Jurkat, Clone E6-1 (cell line): Measurements from ENCODE around the gene UPF1.
"Not testable (repeated sequence)": the region's sequence is repeated elsewhere in the genome, so short reads cannot be mapped to it uniquely, and the experiment has no call there.

Experiments
- DNase-seq: peaks from one replicate; pipeline ENCODE4 v3.0.0-alpha.2; 2011; ENCODE audit warnings: low read depth, low spot score
- H3K4me3 ChIP-seq: 2 replicates; pipeline ENCODE4 v1.5.1; 2011; ENCODE audit warnings: mild to moderate bottlenecking, low read length, control low read depth, moderate library complexity

Gene UPF1

DNA sequence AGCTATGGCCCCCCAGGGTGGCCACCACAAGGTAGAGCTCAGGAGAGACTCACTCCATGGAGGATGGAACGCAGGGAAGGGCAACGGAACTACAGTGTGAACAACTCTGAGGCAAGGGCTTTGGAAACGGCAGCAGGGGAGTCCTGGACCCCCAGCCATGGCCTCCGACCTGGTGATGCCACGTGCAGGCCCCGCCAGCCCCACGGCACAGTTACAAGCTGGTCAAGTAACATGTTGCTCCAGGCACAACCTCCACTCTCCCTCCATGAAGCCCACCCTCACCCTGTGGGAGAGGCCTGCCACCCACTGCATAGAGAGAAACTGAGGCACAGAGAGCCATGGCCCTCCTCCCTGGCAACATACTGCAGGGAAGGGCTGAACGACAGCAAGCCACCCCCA, 73.3 kb downstream of the UPF1 start:
- no peak overlapping the region for H3K4me3 ChIP-seq

DNA sequence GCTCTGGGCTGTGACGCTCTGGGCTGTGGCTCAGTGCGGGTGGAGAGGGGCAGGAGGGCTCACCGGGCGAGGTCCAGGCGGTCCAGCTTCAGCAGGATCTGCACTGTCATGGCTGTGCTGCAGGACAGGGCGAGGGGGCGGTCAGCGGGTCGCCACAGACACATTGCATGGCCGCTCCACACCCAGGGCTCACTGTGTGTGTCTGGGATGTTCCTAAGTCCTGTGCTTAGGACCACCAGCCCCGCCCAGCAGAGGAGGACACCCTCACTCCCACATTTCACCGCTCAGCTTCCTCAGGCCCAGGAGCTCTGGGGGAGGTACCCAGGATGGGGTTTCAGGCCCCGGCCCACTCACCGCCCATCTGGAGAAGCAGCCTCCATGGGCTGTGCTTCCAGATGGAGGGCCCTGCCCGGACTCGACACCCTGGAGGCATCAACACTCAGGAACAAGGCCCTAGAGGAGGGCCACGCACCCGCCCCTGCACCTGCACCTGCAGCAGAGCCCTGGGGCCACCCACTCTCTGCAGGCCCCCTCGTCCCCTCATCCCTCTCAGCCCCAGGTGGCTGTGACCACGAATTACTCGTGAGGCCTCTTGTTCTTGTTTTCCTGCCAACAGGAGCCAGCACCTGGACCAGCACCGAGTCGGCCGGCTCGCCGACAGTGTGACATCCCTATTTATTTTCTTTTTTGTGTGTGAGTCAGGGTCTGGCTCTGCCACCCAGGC, 73.9 kb downstream of the UPF1 start:
- no peak overlapping the region for H3K4me3 ChIP-seq
- DNase-seq: no peak

More for the DNA sequence above, 73.3 kb downstream of the UPF1 start:
- DNase-seq: no peak

- H3K4me3 ChIP-seq: no peak overlapping the region
- no peak for DNase-seq
Measured at GRCh38 chr19:18906605-18907519, 75.1 kb downstream of the UPF1 start.

DNA sequence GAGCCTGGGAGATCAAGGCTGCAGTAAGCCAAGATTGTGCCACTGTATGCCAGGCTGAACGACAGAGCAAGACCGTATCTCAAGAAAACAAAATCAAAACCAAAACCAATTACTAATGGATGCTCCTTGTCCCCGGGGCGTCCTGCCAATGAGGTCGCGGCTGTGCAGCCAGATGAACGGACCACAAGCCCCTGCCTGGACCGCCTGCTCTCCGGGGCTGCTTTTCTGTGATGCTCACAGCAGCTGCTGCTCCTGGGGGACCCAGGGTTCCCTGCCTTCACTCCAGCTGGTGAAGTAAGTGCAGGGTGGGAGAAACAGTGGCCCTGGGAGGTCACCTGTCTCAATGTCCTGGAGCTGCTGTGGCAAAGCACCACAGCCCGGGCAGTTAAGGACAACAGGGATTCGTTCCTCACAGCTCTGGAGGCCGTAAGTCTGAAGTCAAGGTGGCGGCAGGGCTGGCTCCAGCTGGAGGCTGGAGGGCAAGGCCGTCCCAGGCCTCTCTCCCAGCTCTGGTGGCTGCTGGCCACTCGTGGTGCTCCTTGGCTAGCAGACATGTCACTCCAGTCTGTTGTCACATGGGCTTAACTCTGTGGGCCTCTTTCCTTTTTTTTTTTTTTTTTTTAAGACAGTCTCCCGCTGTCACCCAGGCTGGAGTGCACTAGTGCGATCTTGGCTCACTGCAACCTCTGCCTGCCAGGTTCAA, 77.3 kb downstream of the UPF1 start:
- H3K4me3 ChIP-seq: no peak overlapping the region
- no peak for DNase-seq

GRCh38 chr19:18910010-18910409, 78.3 kb downstream of the UPF1 start:
- no peak for DNase-seq
- H3K4me3 ChIP-seq: no peak overlapping the region

DNA sequence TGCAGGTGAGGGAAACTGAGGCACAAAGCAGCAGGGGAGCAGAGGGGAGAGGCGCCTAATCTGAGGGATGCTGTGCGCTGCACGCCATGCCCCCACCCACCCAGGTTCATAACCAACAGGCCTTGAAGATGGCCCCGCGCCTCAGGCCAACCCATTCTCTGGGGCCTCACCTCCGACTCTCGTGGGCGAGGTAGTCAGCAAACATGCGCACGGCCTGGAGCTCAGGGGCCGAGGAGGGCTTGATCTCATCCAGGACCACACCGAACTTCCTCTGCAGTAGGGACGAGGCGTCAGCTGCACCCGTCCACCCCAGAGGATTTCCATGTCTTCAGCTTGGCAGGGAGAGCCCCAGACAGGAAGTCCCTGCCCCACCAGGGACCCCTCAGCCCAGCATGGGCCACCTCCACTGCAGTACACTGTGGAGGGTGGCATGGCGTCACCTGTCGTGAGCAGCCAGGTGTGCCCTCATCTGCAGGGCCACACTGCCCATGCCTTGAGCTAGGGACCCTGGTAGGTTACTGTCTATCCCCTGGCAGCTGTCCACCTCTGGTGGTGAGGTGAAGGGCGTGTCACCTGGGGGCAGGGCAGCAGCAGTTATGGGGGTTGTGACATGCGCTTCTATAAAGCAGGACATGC, 79.2 kb downstream of the UPF1 start:
- DNase-seq: no peak
- no peak overlapping the region for H3K4me3 ChIP-seq

DNA sequence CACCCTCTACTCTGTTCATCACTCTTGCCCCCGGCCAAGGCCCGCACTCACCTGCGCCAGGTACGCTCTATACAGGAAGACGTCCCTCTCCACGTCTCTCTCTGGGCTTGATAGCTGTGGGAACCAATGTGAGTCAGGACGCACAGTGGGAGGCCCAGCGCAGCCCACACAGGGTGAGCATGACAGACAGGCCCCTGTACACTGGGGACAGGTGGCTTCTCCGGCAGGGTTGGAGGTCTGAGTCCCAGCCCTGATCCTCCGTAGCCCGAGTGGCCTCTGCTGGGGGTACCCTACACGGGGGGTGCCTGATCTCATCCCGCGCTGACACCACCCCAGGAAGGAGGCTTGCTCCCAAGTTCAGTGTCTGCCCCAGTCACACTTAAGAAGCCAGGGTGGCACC, 81.2 kb downstream of the UPF1 start:
- DNase-seq: no peak
- H3K4me3 ChIP-seq: no peak overlapping the region

DNA sequence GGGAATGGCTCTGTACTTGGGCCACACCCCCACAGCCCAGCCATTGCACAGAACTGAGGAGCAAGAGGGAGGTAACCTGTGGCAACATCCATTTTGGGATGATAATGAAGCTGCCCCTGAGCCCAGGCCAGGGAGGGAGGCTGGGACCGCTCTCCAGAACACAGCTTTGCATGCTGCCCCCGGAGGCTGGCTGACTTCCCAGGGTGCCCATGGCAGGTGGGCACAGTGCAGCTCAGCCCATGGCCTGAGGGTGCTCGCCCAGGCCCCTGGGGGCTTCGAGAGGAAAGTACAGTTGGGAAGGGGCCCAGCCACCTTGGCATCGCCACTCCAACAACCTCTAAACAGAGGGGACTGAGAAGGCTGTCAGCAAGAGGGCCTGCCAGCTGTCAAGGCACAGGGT, 81.7 kb downstream of the UPF1 start:
- H3K4me3 ChIP-seq: no peak overlapping the region
- DNase-seq: no peak

DNA sequence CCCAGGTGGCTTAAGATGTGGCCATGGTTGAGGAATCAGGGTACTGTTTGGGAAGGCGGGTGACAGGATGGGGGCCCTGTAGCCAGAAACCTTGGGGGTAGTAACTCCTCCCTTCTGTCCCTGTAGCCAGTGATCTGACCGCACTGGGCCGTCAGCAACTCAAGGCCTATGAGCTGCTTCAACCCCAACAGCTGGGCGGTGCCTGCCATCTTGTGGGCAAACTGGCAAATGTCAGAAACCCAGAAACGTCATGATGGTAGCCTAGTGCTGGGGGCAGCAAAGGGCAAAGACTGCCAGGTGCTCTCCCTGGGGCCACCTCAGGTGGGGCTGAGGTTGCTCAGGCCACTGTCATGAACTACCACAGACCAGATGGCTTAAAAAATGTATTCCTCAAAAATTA, 83.9 kb downstream of the UPF1 start:
- H3K4me3 ChIP-seq: no peak overlapping the region
- peak; percentile 45 for DNase-seq

GRCh38 chr19:18917593-18917992, 85.8 kb downstream of the UPF1 start:
- peak overlapping the region; percentile 100; the same call in 1 of the 2 replicates for H3K4me3 ChIP-seq

More at GRCh38 chr19:18917593-18917992, 85.8 kb downstream of the UPF1 start:
- DNase-seq: not testable (repeated sequence)
